HUES48 (cell line): ENCODE results near the gene TUBGCP5.
"Not testable (repeated sequence)": the region's sequence is repeated elsewhere in the genome, so short reads cannot be mapped to it uniquely, and the experiment has no call there.

Experiments used
- H3K27ac ChIP-seq: one replicate; pipeline ENCODE4 v1.7.0; 2013; ENCODE audit warnings: low read depth, low read length, inconsistent platforms
- H3K27me3 ChIP-seq: 2 replicates; pipeline ENCODE4 v1.6.1; 2013; ENCODE audit warnings: mild to moderate bottlenecking, low read length; ENCODE audit not compliant: control insufficient read depth, insufficient read depth
- H3K36me3 ChIP-seq: 2 replicates; pipeline ENCODE4 v1.6.1; 2013; ENCODE audit warnings: low read length; ENCODE audit not compliant: control insufficient read depth, insufficient read depth
- H3K4me1 ChIP-seq: 2 replicates; pipeline ENCODE4 v1.6.1; 2013; ENCODE audit warnings: mild to moderate bottlenecking, low read length; ENCODE audit not compliant: control insufficient read depth, insufficient read depth
- H3K4me3 ChIP-seq: 2 replicates; pipeline ENCODE4 v1.5.1; 2013; ENCODE audit warnings: mild to moderate bottlenecking, low read depth, low read length
- H3K9ac ChIP-seq: 2 replicates; pipeline ENCODE4 v1.6.1; 2013; ENCODE audit warnings: mild to moderate bottlenecking, low read depth, low read length, moderate library complexity
- H3K9me3 ChIP-seq: 2 replicates; pipeline ENCODE4 v1.6.1; 2013; ENCODE audit warnings: low read length; ENCODE audit not compliant: control insufficient read depth, insufficient read depth

TUBGCP5 gene

DNA sequence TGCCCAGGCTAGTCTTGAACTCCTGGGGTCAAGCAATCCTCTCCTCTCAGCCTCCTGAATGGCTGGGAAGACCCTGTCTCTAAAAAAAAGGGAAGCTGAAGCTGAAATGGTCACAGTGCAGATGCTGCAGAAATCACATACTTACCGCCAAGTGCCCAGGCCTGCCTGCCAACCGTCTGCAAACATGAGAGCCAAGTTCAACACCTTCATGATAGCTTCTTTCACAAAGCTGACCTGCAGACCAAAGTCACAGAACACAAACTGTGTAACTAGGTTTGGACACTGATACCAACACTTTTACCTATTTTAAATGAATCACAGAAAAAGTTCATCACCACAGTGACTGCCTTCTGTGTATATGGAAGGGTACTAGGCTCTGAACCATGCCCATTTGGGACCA lies 36.4 kb downstream of the TUBGCP5 start:
- no peak overlapping the region for H3K9ac ChIP-seq
- no peak overlapping the region for H3K4me3 ChIP-seq
- H3K36me3 ChIP-seq = peaks cover 80% of the 10 kb centered on the region
- no peaks in the 10 kb centered on the region for H3K4me1 ChIP-seq
- H3K27ac ChIP-seq = no peak overlapping the region
- no peaks in the 10 kb centered on the region for H3K9me3 ChIP-seq
- H3K27me3 ChIP-seq = no peaks in the 10 kb centered on the region

DNA sequence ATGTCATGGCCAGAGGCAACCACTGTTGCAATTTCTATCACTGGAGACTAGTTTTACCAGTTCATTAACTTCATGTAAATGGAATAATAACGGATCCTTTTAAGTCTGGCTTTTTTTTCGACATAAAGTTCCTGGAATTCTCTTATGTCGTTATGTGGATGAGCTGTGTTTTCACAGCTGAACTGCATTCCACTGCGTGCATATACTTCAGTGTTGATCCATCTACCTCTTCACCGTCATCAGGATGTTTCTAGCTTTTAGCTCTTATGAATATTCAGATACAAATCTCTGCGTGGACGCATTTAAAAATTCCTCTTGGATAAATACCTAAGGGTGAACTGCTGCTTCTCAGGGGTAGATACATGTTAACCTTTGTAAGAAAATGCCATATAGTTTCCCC lies 43.6 kb downstream of the TUBGCP5 start:
- H3K36me3 ChIP-seq = peaks cover 28% of the 10 kb centered on the region

DNA sequence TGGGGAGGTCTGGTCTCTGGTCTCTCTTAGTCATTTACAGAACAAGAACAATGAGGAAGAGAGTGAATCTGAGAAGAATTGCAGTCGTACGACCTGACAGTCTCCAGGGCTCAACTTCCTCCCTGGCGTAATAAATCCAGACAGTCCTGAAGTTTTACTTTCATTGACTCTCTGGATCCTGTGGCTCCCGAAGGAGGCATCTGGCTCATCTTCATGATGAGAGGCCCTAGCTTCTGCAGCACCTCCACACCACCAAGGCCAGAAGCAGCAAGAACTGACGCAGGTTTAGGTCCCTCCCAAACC lies 47.4 kb downstream of the TUBGCP5 start:
- Histone ChIP-seq H3K4me3 (no peak overlapping the region), H3K36me3 (peaks cover 8% of the 10 kb centered on the region; the same call in 1 of the 2 replicates), H3K27ac (no peak overlapping the region), H3K4me1 (no peaks in the 10 kb centered on the region), H3K27me3 (no peaks in the 10 kb centered on the region), H3K9me3 (no peaks in the 10 kb centered on the region), H3K9ac (no peak overlapping the region)

More for the DNA sequence above, 43.6 kb downstream of the TUBGCP5 start:
- Histone ChIP-seq H3K9ac (no peak overlapping the region), H3K4me1 (no peaks in the 10 kb centered on the region), H3K27me3 (no peaks in the 10 kb centered on the region), H3K27ac (no peak overlapping the region), H3K4me3 (no peak overlapping the region), H3K9me3 (no peaks in the 10 kb centered on the region)

DNA sequence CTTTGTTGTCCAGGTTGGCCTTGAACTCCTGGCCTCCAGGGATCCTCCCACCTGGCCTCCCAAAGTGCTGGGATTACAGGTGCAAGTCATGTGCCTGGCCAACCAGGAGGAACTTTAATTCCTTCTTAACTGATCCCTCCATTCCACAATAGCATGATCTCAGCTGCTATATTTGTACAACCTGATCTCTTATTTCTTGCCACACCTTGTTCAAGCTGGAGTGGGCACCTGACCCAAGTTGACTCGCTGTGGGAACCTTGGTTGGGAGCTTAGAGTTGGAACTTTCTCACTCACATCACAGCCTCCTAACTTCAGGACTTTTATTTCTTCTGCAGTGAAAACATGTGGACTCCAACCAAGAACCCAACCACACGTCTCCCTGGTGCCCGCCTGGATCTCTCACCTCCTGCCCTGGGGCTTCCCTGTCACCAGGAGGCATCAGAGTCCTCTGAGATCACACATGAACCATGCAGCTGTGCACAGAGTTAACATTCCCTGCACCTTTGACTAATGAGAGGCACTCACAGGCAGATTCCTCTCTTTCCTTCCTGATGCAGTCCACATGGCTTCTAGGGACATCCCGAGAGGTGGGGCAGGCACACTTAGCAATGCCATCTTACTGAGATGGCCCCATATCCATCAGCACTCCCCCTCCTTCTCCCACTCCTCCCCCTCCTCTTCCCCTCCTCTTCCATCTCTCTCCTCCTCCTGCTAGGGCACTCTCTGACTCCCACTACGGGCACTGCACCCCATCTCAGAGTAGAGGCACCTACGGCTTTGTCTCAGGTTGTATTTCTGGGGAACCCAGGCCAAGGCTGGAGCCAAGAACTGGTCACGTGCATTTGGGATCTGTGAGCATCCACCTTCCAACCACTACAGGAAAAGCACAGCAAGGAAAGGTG lies 49.5 kb downstream of the TUBGCP5 start:
- H3K9ac ChIP-seq = no peak overlapping the region
- H3K27me3 ChIP-seq = no peaks in the 10 kb centered on the region
- H3K27ac ChIP-seq = no peak overlapping the region

DNA sequence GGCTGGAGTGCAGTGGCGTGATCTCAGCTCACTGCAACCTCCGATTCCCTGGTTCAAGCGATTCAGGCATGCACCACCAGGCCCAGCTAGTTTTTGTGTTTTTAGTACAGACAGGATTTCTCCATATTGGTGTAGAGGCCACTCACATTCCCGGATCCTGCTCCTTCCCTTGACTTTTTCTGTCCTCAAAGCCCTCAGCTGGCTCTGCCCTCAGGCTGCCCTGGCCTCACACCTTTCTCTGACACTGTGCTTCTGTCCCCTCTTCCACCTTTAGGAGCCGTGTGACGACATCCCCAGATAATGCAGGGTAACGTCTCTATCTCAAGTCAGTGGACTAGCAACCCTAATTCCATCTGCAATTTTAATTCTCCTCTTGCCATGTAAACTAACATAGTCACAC lies 50.6 kb downstream of the TUBGCP5 start:
- Histone ChIP-seq H3K4me1 (no peaks in the 10 kb centered on the region), H3K9ac (no peak overlapping the region), H3K9me3 (no peaks in the 10 kb centered on the region), H3K27me3 (no peaks in the 10 kb centered on the region), H3K4me3 (no peak overlapping the region), H3K27ac (no peak overlapping the region), H3K36me3 (no peaks in the 10 kb centered on the region)

More for the DNA sequence above, 49.5 kb downstream of the TUBGCP5 start:
- H3K9me3 ChIP-seq = no peaks in the 10 kb centered on the region
- no peaks in the 10 kb centered on the region for H3K4me1 ChIP-seq
- H3K4me3 ChIP-seq = no peak overlapping the region
- peaks cover 6% of the 10 kb centered on the region; the same call in 1 of the 2 replicates for H3K36me3 ChIP-seq

DNA sequence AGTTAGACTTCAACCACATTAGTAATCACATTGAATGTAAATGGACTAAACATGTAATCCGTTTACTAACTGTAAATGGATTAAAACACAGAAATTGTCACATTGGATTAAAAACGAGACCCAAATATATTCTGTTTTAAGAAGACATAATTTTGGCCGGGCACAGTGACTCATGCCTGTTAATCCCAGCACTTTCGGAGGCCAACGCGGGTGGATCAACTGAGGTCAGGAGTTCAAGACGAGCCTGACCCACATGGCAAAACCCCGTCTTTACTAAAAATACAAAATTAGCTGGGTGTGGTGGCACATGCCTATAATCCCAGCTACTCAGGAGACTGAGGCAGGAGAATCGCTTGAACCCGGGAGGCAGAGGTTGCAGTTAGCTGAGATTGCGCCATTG lies 57.4 kb downstream of the TUBGCP5 start:
- Histone ChIP-seq H3K4me1 (peaks cover 12% of the 10 kb centered on the region; the same call in 1 of the 2 replicates), H3K27me3 (peaks cover 31% of the 10 kb centered on the region)
- H3K9me3 ChIP-seq, H3K36me3 ChIP-seq, H3K9ac ChIP-seq, H3K27ac ChIP-seq, H3K4me3 ChIP-seq: not testable (repeated sequence)

DNA sequence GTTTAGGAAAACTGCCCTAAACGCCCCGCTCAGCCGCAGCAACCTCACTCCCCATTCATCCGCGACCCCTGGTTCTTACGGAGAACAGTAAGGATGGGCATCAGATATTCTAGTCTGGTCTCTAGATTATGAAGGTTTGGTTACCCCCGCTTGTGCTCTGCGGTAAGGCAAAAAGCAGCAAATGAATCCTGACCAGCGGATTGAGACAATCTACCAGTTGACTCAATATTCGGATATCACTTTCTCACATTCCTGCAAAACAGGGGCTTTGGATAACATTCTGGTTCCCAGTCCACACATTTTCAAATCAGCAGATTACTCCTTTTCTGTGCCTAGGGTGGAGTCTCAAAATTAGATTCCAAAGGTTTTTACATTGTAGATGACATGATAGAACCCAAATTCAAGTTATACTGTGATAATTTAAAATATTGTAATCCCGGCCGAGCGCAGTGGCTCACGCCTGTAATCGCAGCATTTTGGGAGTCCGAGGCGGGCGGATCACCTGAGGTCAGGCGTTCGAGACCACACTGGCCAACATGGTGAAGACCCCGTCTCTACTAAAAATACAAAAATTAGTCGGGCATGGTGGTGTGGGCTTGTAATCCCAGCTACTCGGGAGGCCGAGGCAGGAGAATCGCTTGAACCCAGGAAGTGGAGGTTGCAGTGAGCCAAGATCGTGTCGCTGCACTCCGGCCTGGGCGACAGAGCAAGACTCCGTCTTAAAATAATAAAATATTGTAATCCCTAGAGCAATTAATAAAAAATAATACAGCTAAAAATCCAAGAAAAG lies 58.1 kb downstream of the TUBGCP5 start:
- H3K9ac ChIP-seq = no peak overlapping the region
- H3K4me3 ChIP-seq = peak overlapping the region; percentile 88
- H3K27me3 ChIP-seq = peaks cover 31% of the 10 kb centered on the region
- no peak overlapping the region for H3K27ac ChIP-seq
- no peaks in the 10 kb centered on the region for H3K9me3 ChIP-seq
- peaks cover 12% of the 10 kb centered on the region; the same call in 1 of the 2 replicates for H3K4me1 ChIP-seq
- H3K36me3 ChIP-seq = no peaks in the 10 kb centered on the region

GRCh38 chr15:22980189-22981050 lies 58.9 kb downstream of the TUBGCP5 start, which contains the start of gene CYFIP1:
TSS of gene CYFIP1 (minus strand) at chr15:22980368. CDS start at chr15:22947285, 33,083 bp downstream.
- H3K9me3 ChIP-seq = no peaks in the 10 kb centered on the region
- H3K9ac ChIP-seq = peak within 1 kb of the TSS; percentile 73
- H3K4me3 ChIP-seq = peak within 1 kb of the TSS; percentile 88
- peaks cover 31% of the 10 kb centered on the region for H3K27me3 ChIP-seq
- H3K4me1 ChIP-seq = peaks cover 12% of the 10 kb centered on the region; the same call in 1 of the 2 replicates
- no peaks in the 10 kb centered on the region for H3K36me3 ChIP-seq
- H3K27ac ChIP-seq = peak within 1 kb of the TSS; percentile 50

DNA sequence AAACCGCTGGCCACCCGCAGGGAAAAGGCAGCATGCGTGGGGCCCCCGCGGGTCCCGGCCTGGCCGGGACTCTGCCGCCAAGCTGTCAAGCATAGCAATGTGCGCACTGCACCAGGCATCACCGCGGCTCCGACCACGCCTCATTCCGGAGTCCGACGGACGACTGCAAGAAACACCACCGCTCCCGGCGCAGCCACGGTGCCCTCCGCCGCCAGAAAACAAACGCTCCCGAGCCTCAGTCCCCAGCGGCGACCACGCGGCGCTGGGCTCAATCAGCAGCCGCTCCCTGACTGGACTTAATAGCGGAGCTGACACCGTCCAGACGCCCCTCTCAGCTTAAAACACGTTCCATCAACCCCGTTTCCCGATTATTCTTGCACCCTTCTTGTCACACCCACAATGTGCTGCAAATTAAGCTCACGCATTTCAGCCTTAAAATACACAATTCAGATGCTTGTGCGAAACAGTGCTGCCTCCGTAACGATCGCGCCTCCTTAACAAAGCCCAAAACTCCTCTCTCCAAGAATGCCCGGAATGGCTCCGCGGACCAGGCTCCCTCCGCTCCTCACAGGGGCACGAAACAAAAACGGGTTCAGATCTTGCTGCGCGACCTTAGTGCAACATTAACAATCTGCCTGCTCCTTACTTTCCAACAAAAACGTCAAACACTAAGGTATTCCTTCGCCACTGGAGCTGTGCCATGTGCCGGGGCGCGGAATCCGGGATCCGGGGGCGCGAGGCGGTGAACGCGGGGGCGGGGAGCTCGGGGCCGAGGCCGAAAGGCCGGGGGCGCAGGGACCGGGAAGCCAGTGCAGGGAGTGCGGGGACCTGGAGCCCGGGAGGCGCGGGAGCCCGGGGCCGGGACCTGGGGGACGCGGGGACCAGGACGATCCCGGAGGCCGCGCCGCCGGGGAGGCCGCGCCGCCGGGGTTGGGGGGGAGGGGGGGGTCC lies 59.9 kb downstream of the TUBGCP5 start:
- Histone ChIP-seq H3K9me3 (no peaks in the 10 kb centered on the region), H3K9ac (peak overlapping the region; percentile 73), H3K4me1 (peaks cover 12% of the 10 kb centered on the region; the same call in 1 of the 2 replicates), H3K27me3 (peaks cover 31% of the 10 kb centered on the region), H3K27ac (peak overlapping the region; percentile 50), H3K4me3 (peak overlapping the region; percentile 88), H3K36me3 (no peaks in the 10 kb centered on the region)
